Measurements from ENCODE around the gene TRPV5.

GRCh38 chr7:142862786-142863400, 70.7 kb downstream of the TRPV5 start:
- TF ChIP-seq EP300 (IDR thresholded peaks at IDR 0.05; ENCODE audit: borderline replicate concordance in 1 of 2, low read depth in 2 of 2, low read length in 2 of 2) (no peak), SIX5 (IDR thresholded peaks at IDR 0.05; ENCODE audit: low read depth, low read length) (no peak), ATF2 (IDR thresholded peaks at IDR 0.05; ENCODE audit: low read length) (no peak), CTCF (IDR thresholded peaks at IDR 0.05; ENCODE audit: control extremely low read depth in 1 of 3, insufficient read depth in 1 of 3, low read depth in 1 of 3, low read length in 3 of 3) (no peak), PHF8 (conservative IDR thresholded peaks at IDR 0.05; ENCODE audit: low read depth, low read length) (no peak), TAF1 (IDR thresholded peaks at IDR 0.05; ENCODE audit: low read depth, low read length) (no peak), EZH2 (IDR thresholded peaks at IDR 0.05; ENCODE audit: low read depth, low read length, severe bottlenecking) (no peak), GABPA (IDR thresholded peaks at IDR 0.05; ENCODE audit: borderline replicate concordance, insufficient read depth, low read length) (no peak), YY1 (IDR thresholded peaks at IDR 0.05; ENCODE audit: low read depth, low read length) (no peak), MAFK (IDR thresholded peaks at IDR 0.05; ENCODE audit: low read depth, low read length) (no peak), EGR1 (IDR thresholded peaks at IDR 0.05; ENCODE audit: borderline replicate concordance, low read depth, low read length) (no peak), BCL11A (IDR thresholded peaks at IDR 0.05; ENCODE audit: low read depth in 2 of 2, low read length in 2 of 2) (no peak), TEAD4 (IDR thresholded peaks at IDR 0.05; ENCODE audit: low read depth, low read length) (no peak)

Measured in H1 (cell line).